Esophagus muscularis mucosa (tissue), 4 donors: ENCODE measurements around the gene RTRAF. TPM values are rescaled to one million over a fixed set of nuclear protein-coding genes. Genes with fewer than 3 reads are reported as not detected.

Experiments used
- DNase-seq: peaks from one replicate; pipeline ENCODE4 v3.0.0-alpha.2; 2017; ENCODE audit errors: extremely low spot score
- H3K27ac ChIP-seq, 4 donors: fragments of 200-600 bp; sonication (generic); replicated peaks in 1 of 4; 1 replicate in 3 of 4; 2 replicates in 1 of 4; pipeline ENCODE4 v1.5.1; 2016 to 2019; ENCODE audit warnings: mild to moderate bottlenecking in 1 of 4
- H3K27me3 ChIP-seq, 4 donors: fragments of 200-600 bp; sonication (generic); one replicate each; pipeline versions ENCODE4 v1.5.1 to v1.6.0; 2016 to 2019
- H3K36me3 ChIP-seq, 4 donors: fragments of 200-600 bp; sonication (generic); one replicate each; pipeline ENCODE4 v1.5.1; 2016 to 2019
- H3K4me1 ChIP-seq, 4 donors: fragments of 200-600 bp; sonication (generic); one replicate each; pipeline ENCODE4 v1.5.1; 2016 to 2019
- H3K4me3 ChIP-seq, 4 donors: fragments of 200-600 bp; sonication (generic); 1 replicate in 2 of 4; 2 replicates in 2 of 4; pipeline ENCODE4 v1.5.1; 2016 to 2019; ENCODE audit warnings: mild to moderate bottlenecking in 4 of 4, moderate library complexity in 1 of 4
- H3K9me3 ChIP-seq, 4 donors: fragments of 200-600 bp; sonication (generic); 1 replicate in 3 of 4; 2 replicates in 1 of 4; pipeline ENCODE4 v1.5.1; 2016 to 2019
- CTCF ChIP-seq, 3 experiments: fragments of 200-600 bp in 2 of 3; fragments of 450-650 bp in 1 of 3; sonication (generic) in 2 of 3; IDR thresholded peaks; one replicate each; pipeline ENCODE4 v1.5.1; 2017 to 2019; ENCODE audit warnings: antibody characterized with exemption in 3 of 3, mild to moderate bottlenecking in 2 of 3, moderate library complexity in 1 of 3
- EP300 ChIP-seq: sonication (generic); formaldehyde crosslinking; IDR thresholded peaks from one replicate; pipeline ENCODE4 v1.6.1; 2017; ENCODE audit warnings: antibody characterized with exemption
- POLR2A ChIP-seq: fragments of 450-650 bp; IDR thresholded peaks from one replicate; pipeline ENCODE4 v1.6.1; 2017; ENCODE audit warnings: antibody characterized with exemption, moderate library complexity, mild to moderate bottlenecking, low read depth
- POLR2AphosphoS5 ChIP-seq, 2 donors: sonication (generic); formaldehyde crosslinking; IDR thresholded peaks; one replicate each; pipeline ENCODE4 v1.6.1; 2017; ENCODE audit warnings: antibody characterized with exemption in 2 of 2
- WGBS: methylation state at CpG from one replicate; pipeline ENCODE4 v1.1.5; 2018; 5-methylcytosine and 5-hydroxymethylcytosine counted together
- intact Hi-C: fragments of 100-400 bp; cut with DNase I; formaldehyde crosslinking; loops from one replicate; pipeline ENCODE4 v1.15.1; 2023
- total RNA-seq, 4 donors: library from RNA; depleted of rRNA; stranded (reverse); fragments of >200 nt; gene quantifications; one replicate each; pipeline versions ENCODE4 v1.1.0 to v1.2.1, GENCODE V29; 2016

The RTRAF gene
- total RNA-seq, 4 donors from 2014 or later: 66.4 to 122 (median 70.1) TPM

- Histone ChIP-seq H3K27me3 (no peaks in the 10 kb centered on the region), H3K36me3 (peaks cover 5 to 52% (median 37%) of the 10 kb centered on the region in 4 donors), H3K4me1 (peaks cover 10 to 43% (median 31%) of the 10 kb centered on the region in 4 donors), H3K4me3 (no peak overlapping the region), H3K27ac (peak overlapping the region in 1 of 4 donors; percentile 20), H3K9me3 (no peaks in the 10 kb centered on the region)
- no peak for DNase-seq
- intact Hi-C loops: loop anchor here (5.0 kb wide), 2 partner anchors 36 to 76 kb away; no protein-coding TSS in a partner anchor
- 56% methylated on average over 4 of the region's 4 CpGs for WGBS
- no peak for TF ChIP-seq POLR2AphosphoS5 (IDR thresholded peaks at IDR 0.05)
- no peak for TF ChIP-seq POLR2A
- TF ChIP-seq EP300: no peak
- peak; percentile 78 to 83 (median 81) for TF ChIP-seq CTCF (IDR thresholded peaks at IDR 0.05)
These were observed 6.9 kb downstream of the RTRAF start for GRCh38 chr14:51996148-51996746.

- H3K36me3 ChIP-seq: peaks cover 13 to 47% (median 35%) of the 10 kb centered on the region in 4 donors
- no peaks in the 10 kb centered on the region for H3K27me3 ChIP-seq
- intact Hi-C loops: loop anchor here (5.0 kb wide), 2 partner anchors 34 to 74 kb away; no protein-coding TSS in a partner anchor
- H3K4me1 ChIP-seq: peaks cover 22 to 45% (median 30%) of the 10 kb centered on the region in 4 donors
- no peaks in the 10 kb centered on the region for H3K9me3 ChIP-seq
- TF ChIP-seq CTCF (IDR thresholded peaks at IDR 0.05): no peak
- no peak overlapping the region for H3K27ac ChIP-seq
- DNase-seq: no peak
- H3K4me3 ChIP-seq: no peak overlapping the region
These were observed 9.0 kb downstream of the RTRAF start for GRCh38 chr14:51998348-51998747.

GRCh38 chr14:51999084-51999483 is 9.7 kb downstream of the RTRAF start:
- Histone ChIP-seq H3K27me3 (no peaks in the 10 kb centered on the region), H3K4me1 (peaks cover 29 to 51% (median 36%) of the 10 kb centered on the region in 4 donors), H3K27ac (peak overlapping the region in 2 of 4 donors; percentile 2 to 10), H3K9me3 (no peaks in the 10 kb centered on the region), H3K36me3 (peaks cover 12 to 44% (median 33%) of the 10 kb centered on the region in 4 donors), H3K4me3 (no peak overlapping the region)
- WGBS: 69% methylated on average over 2 of the region's 2 CpGs
- intact Hi-C loops: loop anchor here (5.0 kb wide), 2 partner anchors 33 to 73 kb away; no protein-coding TSS in a partner anchor
- DNase-seq: no peak
- TF ChIP-seq POLR2AphosphoS5 (IDR thresholded peaks at IDR 0.05) (no peak), POLR2A (no peak), EP300 (no peak), CTCF (IDR thresholded peaks at IDR 0.05) (no peak)

- DNase-seq: no peak
- Histone ChIP-seq H3K27me3 (no peaks in the 10 kb centered on the region), H3K4me3 (no peak overlapping the region), H3K36me3 (peaks cover 9 to 44% (median 33%) of the 10 kb centered on the region in 4 donors), H3K9me3 (no peaks in the 10 kb centered on the region), H3K4me1 (peaks cover 29 to 59% (median 45%) of the 10 kb centered on the region in 4 donors), H3K27ac (peak overlapping the region in 3 of 4 donors; percentile 2 to 50 (median 27))
- TF ChIP-seq CTCF (IDR thresholded peaks at IDR 0.05) (no peak), POLR2A (no peak), POLR2AphosphoS5 (IDR thresholded peaks at IDR 0.05) (no peak), EP300 (no peak)
- 70% methylated on average over 3 of the region's 3 CpGs for WGBS
- intact Hi-C loops: no loop called here
These were observed 10.8 kb downstream of the RTRAF start for GRCh38 chr14:52000019-52000582.
